ENCODE data around the gene RFX8. TPM values are rescaled to one million over a fixed set of nuclear protein-coding genes. Genes with fewer than 3 reads are reported as not detected.
A peak's percentile ranks its signal among the peaks of the same experiment; 100 is the strongest.

The RFX8 gene
- total and polyA plus RNA-seq, 2 of the 13 experiments (the other 11 are each of a cell fraction or from before 2014, with no cell fraction given): not detected

- no peak for TF ChIP-seq ZBTB40 (IDR thresholded peaks at IDR 0.05)
- TF ChIP-seq ZBTB40 (CRISPR knock-in tag; IDR thresholded peaks at IDR 0.05): peak; percentile 32; the same call in 1 of the 2 replicates
- TF ChIP-seq, protein P1, sequence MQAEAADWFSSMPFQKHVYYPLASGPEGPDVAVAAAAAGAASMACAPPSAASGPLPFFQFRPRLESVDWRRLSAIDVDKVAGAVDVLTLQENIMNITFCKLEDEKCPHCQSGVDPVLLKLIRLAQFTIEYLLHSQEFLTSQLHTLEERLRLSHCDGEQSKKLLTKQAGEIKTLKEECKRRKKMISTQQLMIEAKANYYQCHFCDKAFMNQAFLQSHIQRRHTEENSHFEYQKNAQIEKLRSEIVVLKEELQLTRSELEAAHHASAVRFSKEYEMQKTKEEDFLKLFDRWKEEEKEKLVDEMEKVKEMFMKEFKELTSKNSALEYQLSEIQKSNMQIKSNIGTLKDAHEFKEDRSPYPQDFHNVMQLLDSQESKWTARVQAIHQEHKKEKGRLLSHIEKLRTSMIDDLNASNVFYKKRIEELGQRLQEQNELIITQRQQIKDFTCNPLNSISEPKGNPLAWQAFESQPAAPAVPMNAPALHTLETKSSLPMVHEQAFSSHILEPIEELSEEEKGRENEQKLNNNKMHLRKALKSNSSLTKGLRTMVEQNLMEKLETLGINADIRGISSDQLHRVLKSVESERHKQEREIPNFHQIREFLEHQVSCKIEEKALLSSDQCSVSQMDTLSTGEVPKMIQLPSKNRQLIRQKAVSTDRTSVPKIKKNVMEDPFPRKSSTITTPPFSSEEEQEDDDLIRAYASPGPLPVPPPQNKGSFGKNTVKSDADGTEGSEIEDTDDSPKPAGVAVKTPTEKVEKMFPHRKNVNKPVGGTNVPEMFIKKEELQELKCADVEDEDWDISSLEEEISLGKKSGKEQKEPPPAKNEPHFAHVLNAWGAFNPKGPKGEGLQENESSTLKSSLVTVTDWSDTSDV (CRISPR knock-in tag; IDR thresholded peaks at IDR 0.05): peak; percentile 70; the same call in 1 of the 2 replicates
- TF ChIP-seq ZFP36L2 (CRISPR knock-in tag; IDR thresholded peaks at IDR 0.05): no peak
- TF ChIP-seq NR0B2 (CRISPR knock-in tag; IDR thresholded peaks at IDR 0.05): 0 out of 2 replicates have a peak, but pooled peaks have one; percentile 21
- TF ChIP-seq, protein P2, sequence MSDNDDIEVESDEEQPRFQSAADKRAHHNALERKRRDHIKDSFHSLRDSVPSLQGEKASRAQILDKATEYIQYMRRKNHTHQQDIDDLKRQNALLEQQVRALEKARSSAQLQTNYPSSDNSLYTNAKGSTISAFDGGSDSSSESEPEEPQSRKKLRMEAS (IDR thresholded peaks at IDR 0.05): no peak
- TF ChIP-seq ZNF44 (CRISPR knock-in tag; IDR thresholded peaks at IDR 0.05): no peak
- TF ChIP-seq, protein P3, sequence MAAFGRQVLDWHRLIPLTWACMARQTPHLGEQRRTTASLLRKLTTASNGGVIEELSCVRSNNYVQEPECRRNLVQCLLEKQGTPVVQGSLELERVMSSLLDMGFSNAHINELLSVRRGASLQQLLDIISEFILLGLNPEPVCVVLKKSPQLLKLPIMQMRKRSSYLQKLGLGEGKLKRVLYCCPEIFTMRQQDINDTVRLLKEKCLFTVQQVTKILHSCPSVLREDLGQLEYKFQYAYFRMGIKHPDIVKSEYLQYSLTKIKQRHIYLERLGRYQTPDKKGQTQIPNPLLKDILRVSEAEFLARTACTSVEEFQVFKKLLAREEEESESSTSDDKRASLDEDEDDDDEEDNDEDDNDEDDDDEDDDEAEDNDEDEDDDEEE (CRISPR knock-in tag; IDR thresholded peaks at IDR 0.05): no peak
- TF ChIP-seq HNRNPL (IDR thresholded peaks at IDR 0.05; ENCODE audit: low read depth, low read length): 0 out of 2 replicates have a peak, but pooled peaks have one; percentile 5
- TF ChIP-seq ZNF552 (CRISPR knock-in tag; IDR thresholded peaks at IDR 0.05; ENCODE audit: borderline replicate concordance): no peak
- TF ChIP-seq, protein P4, sequence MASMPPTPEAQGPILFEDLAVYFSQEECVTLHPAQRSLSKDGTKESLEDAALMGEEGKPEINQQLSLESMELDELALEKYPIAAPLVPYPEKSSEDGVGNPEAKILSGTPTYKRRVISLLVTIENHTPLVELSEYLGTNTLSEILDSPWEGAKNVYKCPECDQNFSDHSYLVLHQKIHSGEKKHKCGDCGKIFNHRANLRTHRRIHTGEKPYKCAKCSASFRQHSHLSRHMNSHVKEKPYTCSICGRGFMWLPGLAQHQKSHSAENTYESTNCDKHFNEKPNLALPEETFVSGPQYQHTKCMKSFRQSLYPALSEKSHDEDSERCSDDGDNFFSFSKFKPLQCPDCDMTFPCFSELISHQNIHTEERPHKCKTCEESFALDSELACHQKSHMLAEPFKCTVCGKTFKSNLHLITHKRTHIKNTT (CRISPR knock-in tag; IDR thresholded peaks at IDR 0.05): no peak
- TF ChIP-seq ZNF562 (CRISPR knock-in tag; IDR thresholded peaks at IDR 0.05; ENCODE audit: borderline replicate concordance): no peak
Observed at GRCh38 chr2:101386599-101387150, 88.2 kb downstream of the RFX8 start (continued).
